Skin of body (tissue), 2 donors: ENCODE measurements around the gene MAP3K9. TPM values are rescaled to one million over a fixed set of nuclear protein-coding genes. Genes with fewer than 3 reads are reported as not detected.
"Not testable (repeated sequence)": the region's sequence is repeated elsewhere in the genome, so short reads cannot be mapped to it uniquely, and the experiment has no call there.

Experiments used
- DNase-seq: peaks from one replicate; lab custom pipeline; 2025; lab: John Stamatoyannopoulos, UW
- total RNA-seq: library from RNA; depleted of rRNA; stranded (reverse); fragments of >200 nt; gene quantifications from one replicate; pipeline ENCODE4 v1.2.3, GENCODE V29; 2014

Gene MAP3K9
- total RNA-seq, 1 donor from 2014 or later = 6.9 TPM

- DNase-seq = no peak
Measured at GRCh38 chr14:70724944-70725343, 84.4 kb downstream of the MAP3K9 start.

DNA sequence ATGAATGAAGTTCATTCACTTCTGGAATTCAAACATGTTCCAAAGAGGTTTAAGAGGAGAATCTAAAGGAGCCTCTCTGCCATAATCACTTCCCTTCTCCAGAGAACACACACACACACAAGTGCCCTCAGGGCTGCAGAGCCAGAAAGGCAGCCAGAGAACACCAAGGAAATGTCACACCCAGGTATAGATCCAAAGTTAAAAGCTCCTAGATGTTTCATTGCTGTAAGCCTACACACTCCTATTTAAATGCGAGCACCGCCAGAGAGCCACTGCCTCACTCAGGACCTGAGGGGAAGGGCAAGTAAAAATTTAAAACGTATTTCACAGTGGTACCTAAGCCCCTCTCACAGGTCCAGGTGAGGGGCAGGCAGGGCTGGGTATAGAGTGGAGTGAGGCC lies 85.2 kb downstream of the MAP3K9 start:
- no peak for DNase-seq

DNA sequence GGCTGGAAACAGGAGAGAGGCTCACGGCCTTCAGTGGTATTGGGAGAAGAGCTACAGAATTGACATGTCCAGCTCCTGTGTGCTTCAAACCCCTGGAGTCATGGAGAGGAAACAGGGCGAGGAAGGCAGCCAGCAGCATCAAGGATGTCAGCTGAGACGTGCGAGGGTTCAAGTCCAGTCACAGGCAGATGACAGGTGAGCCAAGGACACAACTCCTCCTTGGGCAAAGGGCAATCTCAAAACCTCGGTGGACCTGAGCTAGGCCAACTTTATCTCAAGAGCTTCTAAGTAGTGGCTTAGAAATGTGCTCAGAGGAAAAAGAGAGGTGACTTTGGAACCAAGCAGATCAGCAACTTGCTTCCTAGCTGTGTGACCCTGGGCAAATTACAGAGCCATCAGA lies 86.0 kb downstream of the MAP3K9 start:
- DNase-seq = no peak

- DNase-seq = no peak
Measured at GRCh38 chr14:70722418-70722817, 86.9 kb downstream of the MAP3K9 start.

DNA sequence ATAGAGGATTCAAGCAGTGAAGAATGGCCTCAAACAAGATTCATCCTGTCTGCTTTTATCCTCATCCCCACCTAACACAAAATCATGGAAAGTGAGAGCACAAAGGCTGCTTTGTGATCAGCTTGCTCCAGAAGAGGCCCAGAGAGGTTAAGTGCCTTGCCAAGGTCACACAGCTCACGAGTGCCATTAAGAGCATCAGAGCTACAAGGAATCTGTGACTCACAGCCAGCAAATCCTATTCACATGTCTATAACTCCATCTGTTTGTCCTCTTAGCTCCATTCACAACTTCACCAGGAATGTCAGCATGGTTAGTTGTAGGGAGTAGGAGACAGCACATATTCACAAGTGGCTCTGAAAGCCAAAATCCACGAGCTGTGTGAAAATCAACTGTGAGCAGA lies 87.8 kb downstream of the MAP3K9 start:
- DNase-seq = no peak

GRCh38 chr14:70718383-70719118 lies 90.8 kb downstream of the MAP3K9 start:
- no peak for DNase-seq

DNA sequence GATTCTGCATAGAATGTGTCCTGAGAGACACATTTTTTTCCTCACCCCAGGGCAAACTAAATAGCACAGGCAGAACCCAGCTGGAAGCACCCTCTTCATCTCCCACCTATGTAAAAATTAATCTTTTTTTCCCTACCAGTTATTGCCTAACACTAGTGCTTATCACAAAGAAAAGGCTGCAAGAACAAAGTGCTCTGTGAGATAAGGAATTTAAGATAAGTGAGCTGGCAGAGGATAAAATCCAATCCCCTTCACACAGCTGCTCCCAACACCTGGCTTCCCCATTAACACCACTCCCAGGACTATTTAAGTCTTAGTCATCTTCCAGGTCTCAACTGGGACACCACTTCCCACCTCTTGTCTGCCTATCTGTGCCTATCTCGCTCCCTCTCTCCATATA lies 92.4 kb downstream of the MAP3K9 start:
- no peak for DNase-seq

GRCh38 chr14:70716483-70716882 lies 92.8 kb downstream of the MAP3K9 start:
- DNase-seq = no peak

- DNase-seq = no peak
Measured at GRCh38 chr14:70714055-70714550, 95.2 kb downstream of the MAP3K9 start.

DNA sequence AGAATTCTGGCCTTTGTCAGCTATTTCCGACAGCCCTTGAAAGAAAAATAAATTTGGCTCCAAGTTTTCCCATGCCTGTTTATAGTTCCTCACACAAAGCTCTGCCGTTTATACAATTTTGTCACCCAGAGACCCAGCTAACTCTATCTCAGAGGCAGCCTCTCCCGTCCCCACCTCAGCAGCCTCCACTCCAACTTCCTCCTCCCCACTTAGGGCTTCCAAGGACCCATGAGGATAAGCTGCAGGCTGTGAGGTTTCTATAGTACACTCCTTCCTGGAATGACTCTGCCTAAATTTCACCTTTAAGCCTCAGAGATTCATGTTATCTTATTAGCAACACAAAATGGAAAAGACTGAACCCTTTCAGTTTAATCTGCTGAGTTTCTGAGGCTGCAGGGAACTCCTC lies 95.8 kb downstream of the MAP3K9 start:
- DNase-seq = no peak

GRCh38 chr14:70713096-70713495 lies 96.2 kb downstream of the MAP3K9 start:
- DNase-seq = no peak

GRCh38 chr14:70711451-70711850 lies 97.9 kb downstream of the MAP3K9 start:
- DNase-seq = no peak

DNA sequence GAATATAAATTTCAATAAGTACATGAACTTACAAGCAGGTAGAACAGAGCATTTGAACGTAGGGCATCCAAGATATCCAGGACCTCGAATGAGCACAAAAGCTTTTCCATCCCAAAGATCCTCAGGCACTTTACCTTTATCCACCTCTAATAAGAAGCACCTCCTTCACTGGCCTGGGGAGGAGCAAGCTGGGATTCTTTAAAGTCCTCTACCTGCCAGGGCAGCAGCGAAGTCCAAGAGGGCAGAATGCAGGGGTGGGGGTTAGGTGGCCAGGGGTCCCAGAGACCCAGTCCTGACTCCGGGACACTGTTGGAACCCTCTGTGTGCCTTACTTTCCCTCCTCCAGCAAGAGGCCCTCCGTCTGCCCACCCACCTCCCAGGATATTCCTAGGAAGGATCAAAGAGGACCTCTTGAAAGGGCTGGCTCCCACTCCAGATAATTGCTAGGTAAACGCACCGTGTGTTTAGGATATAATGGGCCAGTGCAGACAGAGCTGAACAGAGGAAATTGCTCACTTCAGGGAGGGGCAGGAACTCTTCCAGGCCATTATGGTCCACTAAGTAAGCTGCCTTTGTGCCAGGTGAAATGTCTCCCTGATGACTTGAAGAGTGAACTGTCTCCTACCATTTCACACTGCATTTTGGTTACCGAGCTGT lies 99.5 kb downstream of the MAP3K9 start:
- DNase-seq = no peak

DNA sequence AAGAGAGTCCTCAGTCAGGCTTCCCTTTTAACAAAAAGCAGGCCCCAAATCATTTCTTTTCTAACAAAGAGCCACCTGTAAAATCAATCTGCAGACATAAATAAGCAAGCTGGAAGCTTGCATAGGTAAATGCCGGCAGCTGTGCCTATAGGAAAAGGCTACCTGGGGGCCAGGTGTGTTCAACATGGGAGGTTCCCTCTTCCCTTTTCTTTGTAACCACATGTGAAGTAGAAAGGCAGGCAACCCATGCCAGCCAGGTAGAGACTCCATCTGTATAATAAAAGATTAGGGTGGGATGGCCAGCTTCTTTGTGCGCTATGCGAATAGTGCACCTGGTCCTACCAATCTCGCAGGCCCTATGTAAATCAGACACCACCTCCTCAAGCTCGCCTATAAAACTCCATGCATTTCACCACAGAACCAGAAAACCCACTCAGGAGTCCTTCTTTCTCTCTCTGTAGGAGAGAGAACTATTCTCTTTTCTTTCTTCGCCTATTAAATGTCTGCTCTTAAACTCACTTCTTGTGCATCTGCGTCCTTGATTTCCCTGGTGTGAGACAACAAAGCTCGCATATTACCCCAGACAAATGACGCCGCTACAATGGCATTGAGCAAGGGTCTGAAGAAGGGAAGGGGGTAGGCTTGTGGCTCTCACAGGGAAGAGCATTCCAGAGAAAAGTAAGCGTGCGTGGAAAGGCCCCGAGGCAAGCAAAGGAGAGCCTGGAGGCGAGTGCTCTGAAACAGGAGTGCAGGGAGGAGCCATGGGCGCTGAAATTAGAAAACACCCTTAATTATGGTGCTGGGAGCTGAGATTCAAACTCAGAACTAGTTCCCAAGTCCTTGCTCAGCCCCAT lies 100.4 kb downstream of the MAP3K9 start:
- DNase-seq = no peak

DNA sequence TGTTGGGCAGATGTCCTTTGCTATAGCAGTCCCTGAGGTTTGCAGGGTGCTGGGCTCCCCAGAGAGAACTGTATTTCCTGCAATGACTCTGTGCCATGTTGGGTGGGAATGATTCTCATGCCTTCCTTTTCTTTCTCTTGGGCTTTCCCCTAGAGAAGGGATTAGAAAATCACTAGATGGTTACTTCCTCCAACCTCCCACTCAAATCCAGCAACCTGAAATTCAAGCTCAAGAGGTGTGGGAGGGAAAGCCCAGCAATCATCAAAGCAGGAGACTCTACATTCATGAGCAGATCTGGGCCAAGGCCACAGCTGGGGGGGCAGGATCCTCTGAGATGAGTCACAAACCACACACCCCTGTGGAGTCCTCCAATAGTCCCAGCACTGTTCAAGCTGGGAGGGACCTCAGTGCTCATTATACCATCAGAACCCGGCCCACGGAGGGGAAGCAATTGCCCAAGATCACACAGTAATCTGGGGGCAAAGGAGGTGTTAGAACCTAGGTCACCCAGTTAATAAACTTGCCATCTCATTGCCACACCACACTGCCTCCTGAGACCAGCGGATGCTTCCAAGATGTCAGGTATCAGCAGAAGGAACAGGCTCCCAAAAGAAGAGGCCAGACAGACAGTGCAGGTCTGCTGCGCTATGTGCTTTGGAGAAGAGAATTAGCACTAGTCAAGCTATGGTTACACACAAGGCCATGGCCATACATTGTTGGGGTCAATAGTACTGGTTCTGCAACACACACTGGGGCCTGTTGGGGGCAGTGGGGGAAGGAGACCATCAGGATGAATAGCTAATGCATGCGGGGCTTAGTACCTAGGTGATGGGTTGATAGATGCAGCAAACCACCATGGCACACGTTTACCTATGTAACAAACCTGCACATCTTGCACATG lies 101.9 kb downstream of the MAP3K9 start:
- DNase-seq = no peak

DNA sequence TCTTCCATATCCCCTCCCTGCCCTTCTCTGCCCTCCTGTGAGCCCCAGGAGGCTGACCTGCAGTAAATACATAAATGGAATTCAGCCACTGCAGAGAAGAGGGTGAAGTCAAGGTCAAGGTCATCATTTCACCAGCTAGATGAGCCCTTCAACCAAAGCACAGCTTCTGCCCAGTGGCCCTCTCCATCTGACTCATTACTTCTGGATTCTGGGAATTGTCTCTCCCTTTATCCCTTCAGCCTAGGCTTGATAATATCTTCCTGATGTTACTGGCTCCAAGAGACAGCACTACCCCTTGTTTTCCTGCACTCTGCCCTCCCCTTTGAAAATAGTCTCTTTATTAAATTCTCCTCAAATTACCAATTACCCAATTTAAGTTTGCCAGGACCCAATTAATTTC lies 103.1 kb downstream of the MAP3K9 start:
- no peak for DNase-seq

GRCh38 chr14:70704960-70705359 lies 104.4 kb downstream of the MAP3K9 start:
- no peak for DNase-seq

DNA sequence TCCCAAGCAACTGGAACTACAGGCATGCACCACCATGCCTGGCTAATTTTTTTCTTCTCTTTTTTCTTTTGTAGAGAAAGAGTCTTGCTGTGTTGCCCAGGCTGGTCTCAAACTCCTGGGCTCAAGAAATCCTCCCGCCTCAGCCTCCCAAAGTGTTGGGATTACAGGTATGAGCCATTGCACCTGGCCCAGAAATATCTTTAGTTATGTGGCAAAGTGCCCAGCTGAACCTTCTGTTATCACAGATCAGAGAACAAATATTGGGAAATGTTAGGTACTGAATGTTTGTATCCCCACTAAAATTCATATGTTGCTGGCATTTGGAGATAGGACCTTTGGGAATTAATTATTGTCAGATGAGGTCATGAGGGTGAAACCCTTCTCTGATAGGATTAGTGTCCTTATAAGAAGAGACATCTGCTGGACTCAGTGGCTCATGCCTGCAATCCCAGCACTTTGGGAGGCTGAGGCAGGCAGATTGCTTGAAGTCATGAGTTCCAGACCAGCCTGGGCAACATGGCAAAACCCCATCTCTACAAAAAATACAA lies 105.6 kb downstream of the MAP3K9 start:
- DNase-seq = not testable (repeated sequence)

DNA sequence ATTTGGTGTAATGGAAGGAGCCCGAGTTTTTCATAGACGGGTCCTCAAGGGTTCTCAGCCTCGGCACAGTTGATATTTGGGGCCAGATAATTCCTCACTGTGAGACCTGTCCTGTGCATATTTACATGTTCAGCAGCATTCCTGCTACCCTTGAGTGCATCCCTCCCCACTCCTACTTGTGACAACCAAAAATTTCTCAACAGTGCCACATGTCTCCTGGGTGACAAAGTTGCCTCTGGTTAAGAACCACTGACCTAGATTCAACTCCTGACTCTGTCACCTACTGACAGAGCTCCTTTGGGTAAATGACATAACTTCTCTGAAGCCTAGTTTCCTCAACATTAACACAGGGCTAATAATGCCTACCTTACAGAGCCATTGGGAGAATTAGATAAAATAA lies 107.2 kb downstream of the MAP3K9 start:
- DNase-seq = no peak

DNA sequence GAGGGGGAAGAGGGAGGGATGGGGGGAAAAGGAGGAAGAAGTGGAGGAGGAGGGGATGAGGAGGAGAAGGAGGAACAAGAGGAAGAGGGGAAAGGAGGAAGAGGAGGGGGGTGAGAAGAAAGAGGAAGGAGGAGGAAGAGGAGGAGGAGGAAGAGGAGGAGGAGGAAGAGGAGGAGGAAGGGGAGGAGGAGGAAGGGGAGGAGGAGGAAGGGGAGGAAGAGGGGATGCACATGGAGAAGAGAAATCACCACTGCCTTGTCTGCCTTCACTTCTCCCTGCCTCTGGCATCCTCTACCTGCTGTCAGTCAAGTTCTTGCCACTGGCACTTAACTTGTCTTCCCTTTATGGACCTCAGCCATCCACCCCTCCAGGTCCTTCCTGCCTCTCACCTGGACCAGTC lies 107.7 kb downstream of the MAP3K9 start:
- DNase-seq = no peak
